ENCODE measurements around the gene TBC1D5. TPM values are rescaled to one million over a fixed set of nuclear protein-coding genes. Genes with fewer than 3 reads are reported as not detected.

TBC1D5 gene
- total and polyA plus RNA-seq, 2 donors (not counting 1 experiment from before 2014, with no cell fraction given) = 22.6 to 111 TPM

DNA sequence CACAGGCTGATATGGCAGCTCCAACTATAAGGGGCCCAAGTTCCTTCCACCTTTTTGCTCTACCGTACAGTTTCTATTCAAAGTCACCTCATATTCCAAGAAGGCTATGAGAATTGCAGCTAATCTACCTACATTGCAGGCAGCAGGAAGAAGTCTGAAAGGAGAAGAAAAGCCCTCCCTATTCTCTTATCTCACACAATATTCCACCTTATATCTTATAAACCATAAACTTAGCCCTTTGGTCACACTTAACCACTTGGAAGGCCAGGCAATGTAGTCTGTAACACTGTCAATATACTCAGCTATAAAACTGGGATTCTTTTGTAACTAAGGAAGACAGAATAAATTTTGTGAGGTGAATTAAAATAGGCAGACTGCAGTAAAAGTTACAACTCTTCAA, 54.9 kb downstream of the TBC1D5 start:
- POLR2A ChIA-PET = no interaction called here
- Mint-ChIP-seq H3K27me3 (no peaks in the 10 kb centered on the region), H3K4me1 (peaks cover 27% of the 10 kb centered on the region), H3K9me3 (ENCODE audit: insufficient read depth) (no peaks in the 10 kb centered on the region), H3K27ac (no peak overlapping the region), H3K4me3 (no peak overlapping the region)
- H3K36me3 ChIP-seq (replicated peaks in 1 of 2; ENCODE audit: control extremely low read depth in 1 of 2, control insufficient read depth in 1 of 2, extremely low read depth in 1 of 2, insufficient read depth in 2 of 2, low read length in 1 of 2) = peaks cover 0 to under 1% of the 10 kb centered on the region in 2 experiments
- no peaks in the 10 kb centered on the region for H3K4me1 ChIP-seq (ENCODE audit: control insufficient read depth in 2 of 2, insufficient read depth in 2 of 2, low read length in 2 of 2)
- ATAC-seq (ENCODE audit: low read depth) = no peak
- intact Hi-C loops (cut with micrococcal nuclease) = no loop called here
- no CpG with 5 or more reads among the region's 1 CpG for WGBS (ENCODE audit: insufficient coverage)
- no peak overlapping the region for H3K4me3 ChIP-seq (ENCODE audit: control extremely low read depth in 1 of 5, extremely low read depth in 1 of 5, insufficient read depth in 1 of 5, low read depth in 2 of 5, low read length in 4 of 5)
- H3K4me2 ChIP-seq (replicated peaks; ENCODE audit: low read depth, low read length, poor library complexity, severe bottlenecking) = no peak overlapping the region
- peak overlapping the region in 1 of 2 donors; percentile 23 for H3K27ac ChIP-seq (ENCODE audit: low read length in 2 of 2)
- peaks cover 0 to 3% (median 0%) of the 10 kb centered on the region in 3 donors for H3K9me3 ChIP-seq (ENCODE audit: control extremely low read depth in 1 of 3, control insufficient read depth in 2 of 3, insufficient read depth in 1 of 3, low read length in 2 of 3)
- peaks cover 61% of the 10 kb centered on the region for H3K79me2 ChIP-seq (ENCODE audit: control insufficient read depth, insufficient read depth, low read length)
- H3K27me3 ChIP-seq (replicated peaks in 1 of 4; ENCODE audit: control extremely low read depth in 1 of 4, control insufficient read depth in 3 of 4, insufficient read depth in 4 of 4, low read length in 3 of 4) = no peaks in the 10 kb centered on the region
- TF ChIP-seq, protein P1, sequence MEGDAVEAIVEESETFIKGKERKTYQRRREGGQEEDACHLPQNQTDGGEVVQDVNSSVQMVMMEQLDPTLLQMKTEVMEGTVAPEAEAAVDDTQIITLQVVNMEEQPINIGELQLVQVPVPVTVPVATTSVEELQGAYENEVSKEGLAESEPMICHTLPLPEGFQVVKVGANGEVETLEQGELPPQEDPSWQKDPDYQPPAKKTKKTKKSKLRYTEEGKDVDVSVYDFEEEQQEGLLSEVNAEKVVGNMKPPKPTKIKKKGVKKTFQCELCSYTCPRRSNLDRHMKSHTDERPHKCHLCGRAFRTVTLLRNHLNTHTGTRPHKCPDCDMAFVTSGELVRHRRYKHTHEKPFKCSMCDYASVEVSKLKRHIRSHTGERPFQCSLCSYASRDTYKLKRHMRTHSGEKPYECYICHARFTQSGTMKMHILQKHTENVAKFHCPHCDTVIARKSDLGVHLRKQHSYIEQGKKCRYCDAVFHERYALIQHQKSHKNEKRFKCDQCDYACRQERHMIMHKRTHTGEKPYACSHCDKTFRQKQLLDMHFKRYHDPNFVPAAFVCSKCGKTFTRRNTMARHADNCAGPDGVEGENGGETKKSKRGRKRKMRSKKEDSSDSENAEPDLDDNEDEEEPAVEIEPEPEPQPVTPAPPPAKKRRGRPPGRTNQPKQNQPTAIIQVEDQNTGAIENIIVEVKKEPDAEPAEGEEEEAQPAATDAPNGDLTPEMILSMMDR (IDR thresholded peaks at IDR 0.05) = no peak
- no peak for TF ChIP-seq EZH2 (IDR thresholded peaks at IDR 0.05; ENCODE audit: borderline replicate concordance, insufficient read depth, low read depth, low read length, poor library complexity, severe bottlenecking)
- peaks cover 61% of the 10 kb centered on the region for H4K20me1 ChIP-seq (ENCODE audit: control insufficient read depth, insufficient read depth, low read length, poor library complexity, severe bottlenecking)
- no peak overlapping the region for H3K9ac ChIP-seq (ENCODE audit: low read length)
- CTCF ChIA-PET = interaction anchor here (0.8 to 0.9 kb wide), 2 partner anchors 113 to 153 kb away, joined by 3 read pairs; no protein-coding TSS in a partner anchor
- no peak overlapping the region for H2AFZ ChIP-seq (ENCODE audit: insufficient read depth, low read depth, low read length, poor library complexity, severe bottlenecking)
- no peak for DNase-seq

- no peak overlapping the region for H3K4me3 Mint-ChIP-seq
- no peak overlapping the region for H3K27ac ChIP-seq (ENCODE audit: low read length in 2 of 2)
- ChIA-PET POLR2A (no interaction called here), CTCF (interaction anchor here (0.8 kb wide), 2 partner anchors 154 to 156 kb away, joined by 3 read pairs; no protein-coding TSS in a partner anchor)
- H4K20me1 ChIP-seq (ENCODE audit: control insufficient read depth, insufficient read depth, low read length, poor library complexity, severe bottlenecking) = peaks cover 59% of the 10 kb centered on the region
- no CpG with 5 or more reads among the region's 1 CpG for WGBS (ENCODE audit: insufficient coverage)
- TF ChIP-seq, protein P1 (IDR thresholded peaks at IDR 0.05) = no peak
- no peak for TF ChIP-seq EZH2 (IDR thresholded peaks at IDR 0.05; ENCODE audit: borderline replicate concordance, insufficient read depth, low read depth, low read length, poor library complexity, severe bottlenecking)
- H3K4me1 Mint-ChIP-seq = peaks cover 29% of the 10 kb centered on the region
- intact Hi-C loops (cut with micrococcal nuclease) = no loop called here
- no peak overlapping the region for H3K4me2 ChIP-seq (replicated peaks; ENCODE audit: low read depth, low read length, poor library complexity, severe bottlenecking)
- H3K4me3 ChIP-seq (ENCODE audit: control extremely low read depth in 1 of 5, extremely low read depth in 1 of 5, insufficient read depth in 1 of 5, low read depth in 2 of 5, low read length in 4 of 5) = no peak overlapping the region
- DNase-seq = no peak
- no peaks in the 10 kb centered on the region for H3K27me3 Mint-ChIP-seq
- no peak overlapping the region for H2AFZ ChIP-seq (ENCODE audit: insufficient read depth, low read depth, low read length, poor library complexity, severe bottlenecking)
- no peaks in the 10 kb centered on the region for H3K9me3 Mint-ChIP-seq (ENCODE audit: insufficient read depth)
- H3K79me2 ChIP-seq (ENCODE audit: control insufficient read depth, insufficient read depth, low read length) = peaks cover 59% of the 10 kb centered on the region
- peaks cover 0 to 3% (median 0%) of the 10 kb centered on the region in 3 donors for H3K9me3 ChIP-seq (ENCODE audit: control extremely low read depth in 1 of 3, control insufficient read depth in 2 of 3, insufficient read depth in 1 of 3, low read length in 2 of 3)
- ATAC-seq (ENCODE audit: low read depth) = no peak
- no peaks in the 10 kb centered on the region for H3K4me1 ChIP-seq (ENCODE audit: control insufficient read depth in 2 of 2, insufficient read depth in 2 of 2, low read length in 2 of 2)
- H3K9ac ChIP-seq (ENCODE audit: low read length) = no peak overlapping the region
- H3K27ac Mint-ChIP-seq = no peak overlapping the region
- H3K36me3 ChIP-seq (replicated peaks in 1 of 2; ENCODE audit: control extremely low read depth in 1 of 2, control insufficient read depth in 1 of 2, extremely low read depth in 1 of 2, insufficient read depth in 2 of 2, low read length in 1 of 2) = no peaks in the 10 kb centered on the region
- no peaks in the 10 kb centered on the region for H3K27me3 ChIP-seq (replicated peaks in 1 of 4; ENCODE audit: control extremely low read depth in 1 of 4, control insufficient read depth in 3 of 4, insufficient read depth in 4 of 4, low read length in 3 of 4)
These were observed 55.8 kb downstream of the TBC1D5 start for GRCh38 chr3:17686613-17687012.

Measured in B cell (primary cell).